OCI-LY7 (cell line): ENCODE measurements around the gene CDH12. TPM values are rescaled to one million over a fixed set of nuclear protein-coding genes. Genes with fewer than 3 reads are reported as not detected.

Source experiments
- BruUV-seq: library from RNA; stranded (reverse); fragments of 400-500 nt; replicated peaks from 2 replicates; lab custom pipeline; 2021; lab: Mats Ljungman, UMichigan
- CTCF ChIA-PET: fragments of 300-600 bp; sonication (Branson Sonifier 250); formaldehyde crosslinking; loops from one replicate; lab custom pipeline; 2022; ENCODE audit warnings: antibody characterized with exemption; ENCODE audit not compliant: unreplicated experiment; lab: Charles Lee
- POLR2A ChIA-PET: fragments of 300-600 bp; sonication (Branson Sonifier 250); formaldehyde crosslinking; loops from one replicate; lab custom pipeline; 2022; ENCODE audit warnings: antibody characterized with exemption; lab: Charles Lee
- DNase-seq: peaks from one replicate; pipeline ENCODE4 v3.0.0-alpha.2; 2015; ENCODE audit warnings: low spot score
- H2AFZ ChIP-seq: fragments of 200-600 bp; sonication (generic), shearing (Covaris generic); 2 replicates; pipeline ENCODE4 v1.6.1; 2014; ENCODE audit warnings: mild to moderate bottlenecking, antibody characterized with exemption, low read length, moderate library complexity
- H3K27ac ChIP-seq: fragments of 200-600 bp; sonication (generic); 2 replicates; pipeline ENCODE4 v1.5.1; 2014; ENCODE audit warnings: mixed run types, low read depth, mild to moderate bottlenecking, moderate library complexity, low read length, inconsistent platforms; ENCODE audit not compliant: poor library complexity, severe bottlenecking
- H3K36me3 ChIP-seq: fragments of 200-600 bp; sonication (generic); 2 replicates; pipeline ENCODE4 v1.6.1; 2014; ENCODE audit warnings: mild to moderate bottlenecking, antibody characterized with exemption, low read length, moderate library complexity, mixed read lengths; ENCODE audit not compliant: insufficient read depth
- H3K4me1 ChIP-seq: fragments of 200-600 bp; sonication (generic); 2 replicates; pipeline ENCODE4 v1.5.1; 2014; ENCODE audit warnings: mild to moderate bottlenecking, low read length; ENCODE audit not compliant: insufficient read depth, poor library complexity, severe bottlenecking
- H3K4me2 ChIP-seq: fragments of 200-600 bp; sonication (generic); 2 replicates; pipeline ENCODE4 v1.6.1; 2014; ENCODE audit warnings: mild to moderate bottlenecking, low read length
- H3K4me3 ChIP-seq: fragments of 200-600 bp; sonication (generic); 2 replicates; pipeline ENCODE4 v1.5.1; 2014; ENCODE audit warnings: mild to moderate bottlenecking, low read depth, low read length; ENCODE audit not compliant: poor library complexity, severe bottlenecking
- H3K79me2 ChIP-seq: fragments of 200-600 bp; sonication (generic); 2 replicates; pipeline ENCODE4 v1.6.1; 2016; ENCODE audit warnings: low read depth, mild to moderate bottlenecking, low read length, moderate library complexity, mixed read lengths; ENCODE audit not compliant: insufficient read depth
- H3K9me2 ChIP-seq: fragments of 200-600 bp; sonication (generic); 2 replicates; pipeline ENCODE4 v1.6.1; 2016; ENCODE audit warnings: mild to moderate bottlenecking, low read length, mixed read lengths; ENCODE audit not compliant: insufficient read depth
- H3K9me3 ChIP-seq: fragments of 200-600 bp; sonication (generic); 2 replicates; pipeline ENCODE4 v1.6.1; 2014; ENCODE audit warnings: mild to moderate bottlenecking, mixed run types, low read length, mixed read lengths
- H4K20me1 ChIP-seq: fragments of 200-600 bp; sonication (generic); 2 replicates; pipeline ENCODE4 v1.6.1; 2014; ENCODE audit warnings: mild to moderate bottlenecking, antibody characterized with exemption, low read length, moderate library complexity, mixed read lengths; ENCODE audit not compliant: insufficient read depth
- CTCF ChIP-seq: fragments of 200-600 bp; sonication (generic); conservative IDR thresholded peaks from 2 replicates; pipeline ENCODE4 v1.5.1; 2014; ENCODE audit warnings: mild to moderate bottlenecking, antibody characterized with exemption, low read length, moderate library complexity, mixed read lengths
- EZH2phosphoT487 ChIP-seq: fragments of 200-600 bp; sonication (generic); IDR thresholded peaks from 2 replicates; pipeline ENCODE4 v1.6.1; 2018; ENCODE audit warnings: low read depth, borderline replicate concordance, mild to moderate bottlenecking, mixed run types, antibody characterized with exemption, low read length, moderate library complexity, mixed read lengths
- intact Hi-C: fragments of 100-400 bp; cut with micrococcal nuclease; formaldehyde crosslinking; loops from one replicate; pipeline ENCODE4 v1.10.0; 2022; ENCODE audit not compliant: unreplicated experiment
- total RNA-seq, 2 experiments: library from RNA; depleted of rRNA in 1 of 2; stranded (reverse); fragments of >200 nt in 1 of 2; shearing (Covaris generic) in 1 of 2; gene quantifications; 2 replicates each; pipeline ENCODE4 v1.2.3, GENCODE V29; 2014 to 2022

Gene CDH12
- total RNA-seq, 2 experiments from 2014 or later, result not detected

DNA sequence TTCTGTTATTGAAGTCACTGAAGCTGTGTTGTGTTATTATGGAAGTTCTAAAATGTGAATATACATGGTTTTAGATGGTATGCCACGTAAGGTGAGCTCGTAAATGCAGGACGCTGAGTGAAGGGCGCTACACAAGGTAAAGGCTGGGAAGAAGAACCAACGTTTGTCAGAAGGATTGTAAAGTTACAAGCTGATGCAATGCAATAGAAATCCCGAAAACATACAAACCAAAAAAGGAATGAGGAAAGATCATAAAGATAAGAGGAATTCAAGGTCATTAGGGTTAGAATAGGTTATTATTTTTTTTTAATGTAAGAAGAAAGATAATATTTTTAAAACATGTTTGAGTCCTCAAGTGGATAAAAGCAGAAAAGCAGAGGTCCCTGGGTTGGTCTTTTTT, 538.6 kb downstream of the CDH12 start:
- TF ChIP-seq CTCF (no peak), EZH2phosphoT487 (no peak)
- Histone ChIP-seq H3K4me2 (no peak overlapping the region), H3K79me2 (no peaks in the 10 kb centered on the region), H2AFZ (no peak overlapping the region), H3K36me3 (no peaks in the 10 kb centered on the region), H3K27ac (no peak overlapping the region), H3K4me3 (no peak overlapping the region), H3K9me2 (no peaks in the 10 kb centered on the region), H3K9me3 (no peaks in the 10 kb centered on the region), H3K4me1 (no peaks in the 10 kb centered on the region), H4K20me1 (no peaks in the 10 kb centered on the region)
- no peak for DNase-seq
- intact Hi-C loops, result no loop called here
- CTCF ChIA-PET, result no interaction called here
- POLR2A ChIA-PET, result no interaction called here
- no TSS peak for BruUV-seq

DNA sequence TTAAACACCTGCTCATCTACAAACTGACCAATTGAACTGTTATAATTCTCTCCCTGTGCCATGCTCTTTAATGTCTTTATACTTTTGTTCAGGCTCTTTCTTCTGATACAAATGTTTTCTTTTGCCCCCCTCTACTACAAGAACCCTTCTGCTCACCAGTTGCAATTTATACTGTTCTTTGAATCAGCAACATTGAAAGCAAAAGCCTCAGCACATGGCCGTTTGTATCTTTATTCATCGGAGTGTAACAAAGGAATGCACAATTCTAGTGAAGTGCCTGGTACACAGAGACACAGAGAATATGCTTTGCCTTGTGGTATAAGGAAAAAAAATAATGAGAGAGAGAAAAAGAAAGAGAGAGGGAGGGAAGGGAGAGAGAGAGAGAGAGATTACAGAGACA, 547.1 kb downstream of the CDH12 start:
- intact Hi-C loops, result no loop called here
- H3K9me2 ChIP-seq, result no peaks in the 10 kb centered on the region
- TF ChIP-seq EZH2phosphoT487 (no peak), CTCF (no peak)
- BruUV-seq, result no TSS peak
- ChIA-PET POLR2A (no interaction called here), CTCF (no interaction called here)
- H2AFZ ChIP-seq, result no peak overlapping the region
- H3K4me3 ChIP-seq, result no peak overlapping the region
- H3K4me1 ChIP-seq, result no peaks in the 10 kb centered on the region
- DNase-seq, result no peak
- no peaks in the 10 kb centered on the region for H3K79me2 ChIP-seq
- 0 out of 2 replicates have a peak, but pooled peaks cover 7% of the 10 kb centered on the region for H3K9me3 ChIP-seq
- H4K20me1 ChIP-seq, result no peaks in the 10 kb centered on the region
- no peak overlapping the region for H3K27ac ChIP-seq
- no peaks in the 10 kb centered on the region for H3K36me3 ChIP-seq
- no peak overlapping the region for H3K4me2 ChIP-seq

- Histone ChIP-seq H3K4me2 (no peak overlapping the region), H3K79me2 (no peaks in the 10 kb centered on the region), H4K20me1 (no peaks in the 10 kb centered on the region), H3K9me2 (no peaks in the 10 kb centered on the region), H3K9me3 (no peaks in the 10 kb centered on the region), H2AFZ (no peak overlapping the region), H3K4me1 (no peaks in the 10 kb centered on the region), H3K4me3 (no peak overlapping the region), H3K36me3 (no peaks in the 10 kb centered on the region), H3K27ac (no peak overlapping the region)
- ChIA-PET CTCF (no interaction called here), POLR2A (no interaction called here)
- intact Hi-C loops, result no loop called here
- BruUV-seq, result no TSS peak
- no peak for DNase-seq
- no peak for TF ChIP-seq EZH2phosphoT487
- no peak for TF ChIP-seq CTCF
These were observed 557.3 kb downstream of the CDH12 start for GRCh38 chr5:22295832-22296231.
